Panc1 (cell line): ENCODE data around the gene DSCAM.

Experiments
- POLR2AphosphoS5 ChIP-seq: IDR thresholded peaks from 2 replicates; pipeline ENCODE4 v1.6.1; 2012; ENCODE audit warnings: mild to moderate bottlenecking, low read depth, low read length, moderate library complexity
- TF ChIP-seq, protein P1 (sequence below): fragments of 450-650 bp; IDR thresholded peaks from 2 replicates; pipeline ENCODE4 v1.5.1; 2017; ENCODE audit warnings: mild to moderate bottlenecking

DNA sequence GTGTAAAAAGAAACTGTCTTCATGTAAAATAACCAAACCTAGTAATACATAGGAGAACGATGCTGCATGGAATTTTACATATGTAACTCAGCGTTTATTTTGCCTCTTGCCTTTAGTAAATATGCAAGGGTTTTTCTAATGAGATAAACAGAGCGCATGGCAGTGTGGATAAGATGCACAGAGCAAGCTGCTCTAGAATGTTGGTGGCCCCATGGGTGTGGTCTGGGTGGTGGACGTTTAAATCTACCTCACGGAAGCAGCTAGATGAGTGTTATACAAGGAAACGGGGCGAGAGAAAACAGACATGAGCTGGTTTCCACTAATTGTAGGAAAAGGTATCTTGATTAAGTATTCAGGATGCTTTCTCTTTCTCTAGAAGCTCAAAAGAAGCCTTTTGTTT is 205.9 kb downstream of the DSCAM start:
- TF ChIP-seq POLR2AphosphoS5 = no peak
- TF ChIP-seq, protein P1, sequence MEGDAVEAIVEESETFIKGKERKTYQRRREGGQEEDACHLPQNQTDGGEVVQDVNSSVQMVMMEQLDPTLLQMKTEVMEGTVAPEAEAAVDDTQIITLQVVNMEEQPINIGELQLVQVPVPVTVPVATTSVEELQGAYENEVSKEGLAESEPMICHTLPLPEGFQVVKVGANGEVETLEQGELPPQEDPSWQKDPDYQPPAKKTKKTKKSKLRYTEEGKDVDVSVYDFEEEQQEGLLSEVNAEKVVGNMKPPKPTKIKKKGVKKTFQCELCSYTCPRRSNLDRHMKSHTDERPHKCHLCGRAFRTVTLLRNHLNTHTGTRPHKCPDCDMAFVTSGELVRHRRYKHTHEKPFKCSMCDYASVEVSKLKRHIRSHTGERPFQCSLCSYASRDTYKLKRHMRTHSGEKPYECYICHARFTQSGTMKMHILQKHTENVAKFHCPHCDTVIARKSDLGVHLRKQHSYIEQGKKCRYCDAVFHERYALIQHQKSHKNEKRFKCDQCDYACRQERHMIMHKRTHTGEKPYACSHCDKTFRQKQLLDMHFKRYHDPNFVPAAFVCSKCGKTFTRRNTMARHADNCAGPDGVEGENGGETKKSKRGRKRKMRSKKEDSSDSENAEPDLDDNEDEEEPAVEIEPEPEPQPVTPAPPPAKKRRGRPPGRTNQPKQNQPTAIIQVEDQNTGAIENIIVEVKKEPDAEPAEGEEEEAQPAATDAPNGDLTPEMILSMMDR = no peak
